Measurements from ENCODE around the gene ATP5MC3.

Gene ATP5MC3

DNA sequence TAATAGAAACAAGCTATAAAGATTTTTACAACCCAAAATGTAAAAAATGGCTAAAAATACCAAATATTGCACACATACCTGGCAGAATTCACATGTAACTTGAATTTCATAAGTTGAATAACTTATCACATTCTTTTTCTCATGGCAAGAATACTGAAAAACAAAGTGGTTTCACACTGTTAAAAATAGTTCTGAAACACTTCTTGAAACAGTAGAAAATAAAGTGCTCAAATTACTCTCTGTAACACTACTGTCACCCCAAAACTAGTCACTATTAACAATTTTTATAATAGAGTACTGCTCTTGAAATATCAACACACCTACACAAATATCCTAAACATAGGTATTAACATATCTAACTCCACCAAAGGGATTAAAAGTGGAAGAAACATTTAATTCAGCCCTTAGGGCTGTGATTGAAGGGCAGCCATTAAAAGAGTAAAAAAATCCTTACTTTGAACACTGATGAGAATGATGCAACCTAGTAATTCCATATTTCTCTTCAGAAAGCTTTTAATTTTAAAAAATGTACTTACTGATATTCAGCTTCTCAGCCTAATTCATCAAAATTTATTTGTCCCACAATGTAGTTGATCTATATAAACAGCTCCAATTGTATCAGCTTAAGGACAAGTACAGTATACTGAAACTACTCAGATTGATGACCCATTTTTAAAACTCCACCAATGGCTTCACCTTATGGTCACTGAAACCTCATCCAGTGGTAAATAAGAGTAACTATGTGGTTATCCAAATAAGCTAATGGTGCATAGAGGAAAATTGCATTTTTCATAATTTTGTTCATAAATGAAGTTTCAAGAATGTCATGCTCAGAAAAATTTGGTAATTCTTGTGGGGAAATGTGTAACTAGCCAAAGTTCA, 44.9 kb downstream of the ATP5MC3 start:
- no peak overlapping the region for H4K8ac ChIP-seq (ENCODE audit: low read depth, low read length)
- no peak overlapping the region for H3K4me2 ChIP-seq (ENCODE audit: low read length)
- no peaks in the 10 kb centered on the region for H3K9me3 ChIP-seq (ENCODE audit: insufficient read depth, low read depth, low read length)
- no peak overlapping the region for H3K9ac ChIP-seq (ENCODE audit: low read length)
- H4K12ac ChIP-seq (ENCODE audit: low read depth, low read length): no peak overlapping the region
- H3K79me2 ChIP-seq (ENCODE audit: control insufficient read depth, insufficient read depth, low read length, poor library complexity): no peaks in the 10 kb centered on the region
- no peak overlapping the region for H3K4ac ChIP-seq (ENCODE audit: low read depth, low read length)
- H3K27me3 ChIP-seq (ENCODE audit: insufficient read depth, low read length): no peaks in the 10 kb centered on the region
- no peak overlapping the region for H3K23ac ChIP-seq (ENCODE audit: low read length)
- no peak overlapping the region for H2AK5ac ChIP-seq (ENCODE audit: low read length)
- H2BK120ac ChIP-seq (ENCODE audit: insufficient read depth, low read length, poor library complexity): no peak overlapping the region
- H2AFZ ChIP-seq (ENCODE audit: insufficient read depth, low read length, poor library complexity): no peak overlapping the region
- no peak for DNase-seq
- peaks cover 3% of the 10 kb centered on the region in 2 experiments for H3K36me3 ChIP-seq (ENCODE audit: control insufficient read depth in 1 of 2, insufficient read depth in 2 of 2, low read length in 2 of 2)
- no peak overlapping the region for H3K27ac ChIP-seq (ENCODE audit: low read depth, low read length)
- H4K91ac ChIP-seq (ENCODE audit: low read depth, low read length): no peak overlapping the region
- H2BK5ac ChIP-seq (ENCODE audit: low read depth, low read length, poor library complexity): no peak overlapping the region
- no peaks in the 10 kb centered on the region for H3K4me1 ChIP-seq (ENCODE audit: control insufficient read depth in 1 of 2, insufficient read depth in 2 of 2, low read length in 2 of 2)
- H3K18ac ChIP-seq (ENCODE audit: low read length): no peak overlapping the region
- H3K14ac ChIP-seq (ENCODE audit: low read length): no peak overlapping the region
- H3K79me1 ChIP-seq (ENCODE audit: low read length): no peaks in the 10 kb centered on the region
- no peak overlapping the region for H3K4me3 ChIP-seq (ENCODE audit: low read depth, low read length)
- H2BK12ac ChIP-seq (ENCODE audit: low read length): no peak overlapping the region

GRCh38 chr2:175135862-175136261, 45.6 kb downstream of the ATP5MC3 start:
- no peaks in the 10 kb centered on the region for H3K9me3 ChIP-seq (ENCODE audit: insufficient read depth, low read depth, low read length)
- H3K23ac ChIP-seq (ENCODE audit: low read length): no peak overlapping the region
- H3K4ac ChIP-seq (ENCODE audit: low read depth, low read length): no peak overlapping the region
- peaks cover 3% of the 10 kb centered on the region in 2 experiments for H3K36me3 ChIP-seq (ENCODE audit: control insufficient read depth in 1 of 2, insufficient read depth in 2 of 2, low read length in 2 of 2)
- no peak overlapping the region for H2AFZ ChIP-seq (ENCODE audit: insufficient read depth, low read length, poor library complexity)
- H3K4me2 ChIP-seq (ENCODE audit: low read length): no peak overlapping the region
- H2BK5ac ChIP-seq (ENCODE audit: low read depth, low read length, poor library complexity): no peak overlapping the region
- no peak overlapping the region for H3K4me3 ChIP-seq (ENCODE audit: low read depth, low read length)
- H4K8ac ChIP-seq (ENCODE audit: low read depth, low read length): no peak overlapping the region
- H3K79me1 ChIP-seq (ENCODE audit: low read length): no peaks in the 10 kb centered on the region
- H3K9ac ChIP-seq (ENCODE audit: low read length): no peak overlapping the region
- DNase-seq: no peak
- H4K12ac ChIP-seq (ENCODE audit: low read depth, low read length): no peak overlapping the region
- no peak overlapping the region for H3K27ac ChIP-seq (ENCODE audit: low read depth, low read length)
- H2BK120ac ChIP-seq (ENCODE audit: insufficient read depth, low read length, poor library complexity): no peak overlapping the region
- H3K14ac ChIP-seq (ENCODE audit: low read length): no peak overlapping the region
- no peak overlapping the region for H4K91ac ChIP-seq (ENCODE audit: low read depth, low read length)
- H2AK5ac ChIP-seq (ENCODE audit: low read length): no peak overlapping the region
- H3K18ac ChIP-seq (ENCODE audit: low read length): no peak overlapping the region
- H3K79me2 ChIP-seq (ENCODE audit: control insufficient read depth, insufficient read depth, low read length, poor library complexity): no peaks in the 10 kb centered on the region
- WGBS (ENCODE audit: extremely low coverage, insufficient coverage, insufficient read length): no CpG with 5 or more reads among the region's 2 CpGs
- H3K27me3 ChIP-seq (ENCODE audit: insufficient read depth, low read length): no peaks in the 10 kb centered on the region
- H3K4me1 ChIP-seq (ENCODE audit: control insufficient read depth in 1 of 2, insufficient read depth in 2 of 2, low read length in 2 of 2): no peaks in the 10 kb centered on the region
- no peak overlapping the region for H2BK12ac ChIP-seq (ENCODE audit: low read length)

DNA sequence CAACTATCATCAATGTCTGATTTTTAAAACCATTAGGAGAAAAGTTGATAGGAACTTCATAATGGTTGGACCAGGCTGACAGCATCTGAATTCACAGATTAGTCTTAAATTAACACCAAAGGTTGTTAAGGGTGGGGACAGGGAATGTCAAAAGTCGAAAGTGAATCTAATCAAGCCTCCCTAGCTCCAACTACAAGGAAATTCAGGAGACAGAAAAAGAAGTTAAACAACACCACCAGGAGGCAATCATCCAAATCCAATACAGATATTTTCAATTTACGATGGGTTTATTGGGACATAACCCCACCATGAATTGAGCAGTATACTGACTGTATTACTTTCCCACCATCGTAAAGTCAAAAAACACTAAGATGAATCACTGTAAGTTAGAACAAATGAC, 46.3 kb downstream of the ATP5MC3 start:
- Histone ChIP-seq H3K23ac (ENCODE audit: low read length) (no peak overlapping the region), H2BK120ac (ENCODE audit: insufficient read depth, low read length, poor library complexity) (no peak overlapping the region), H3K14ac (ENCODE audit: low read length) (no peak overlapping the region), H2BK5ac (ENCODE audit: low read depth, low read length, poor library complexity) (no peak overlapping the region), H3K36me3 (ENCODE audit: control insufficient read depth in 1 of 2, insufficient read depth in 2 of 2, low read length in 2 of 2) (peaks cover 3% of the 10 kb centered on the region in 2 experiments), H3K4me3 (ENCODE audit: low read depth, low read length) (no peak overlapping the region), H2AK5ac (ENCODE audit: low read length) (no peak overlapping the region), H4K8ac (ENCODE audit: low read depth, low read length) (no peak overlapping the region), H2AFZ (ENCODE audit: insufficient read depth, low read length, poor library complexity) (no peak overlapping the region), H4K91ac (ENCODE audit: low read depth, low read length) (no peak overlapping the region), H2BK12ac (ENCODE audit: low read length) (no peak overlapping the region), H3K4ac (ENCODE audit: low read depth, low read length) (no peak overlapping the region), H3K79me2 (ENCODE audit: control insufficient read depth, insufficient read depth, low read length, poor library complexity) (no peaks in the 10 kb centered on the region), H3K9ac (ENCODE audit: low read length) (no peak overlapping the region), H3K4me1 (ENCODE audit: control insufficient read depth in 1 of 2, insufficient read depth in 2 of 2, low read length in 2 of 2) (no peaks in the 10 kb centered on the region), H3K4me2 (ENCODE audit: low read length) (no peak overlapping the region), H3K9me3 (ENCODE audit: insufficient read depth, low read depth, low read length) (no peaks in the 10 kb centered on the region), H3K79me1 (ENCODE audit: low read length) (no peaks in the 10 kb centered on the region), H3K27ac (ENCODE audit: low read depth, low read length) (no peak overlapping the region), H3K27me3 (ENCODE audit: insufficient read depth, low read length) (no peaks in the 10 kb centered on the region), H3K18ac (ENCODE audit: low read length) (no peak overlapping the region), H4K12ac (ENCODE audit: low read depth, low read length) (no peak overlapping the region)
- WGBS (ENCODE audit: extremely low coverage, insufficient coverage, insufficient read length): no CpG with 5 or more reads among the region's 3 CpGs
- DNase-seq: no peak

GRCh38 chr2:175131252-175131651, 50.3 kb downstream of the ATP5MC3 start:
- no peak overlapping the region for H3K18ac ChIP-seq (ENCODE audit: low read length)
- no peak for DNase-seq
- no peak overlapping the region for H3K14ac ChIP-seq (ENCODE audit: low read length)
- H3K9ac ChIP-seq (ENCODE audit: low read length): no peak overlapping the region
- H3K4me3 ChIP-seq (ENCODE audit: low read depth, low read length): no peak overlapping the region
- no peak overlapping the region for H4K8ac ChIP-seq (ENCODE audit: low read depth, low read length)
- H3K27me3 ChIP-seq (ENCODE audit: insufficient read depth, low read length): no peaks in the 10 kb centered on the region
- H3K36me3 ChIP-seq (ENCODE audit: control insufficient read depth in 1 of 2, insufficient read depth in 2 of 2, low read length in 2 of 2): peaks cover 3 to 6% of the 10 kb centered on the region in 2 experiments
- H3K4ac ChIP-seq (ENCODE audit: low read depth, low read length): no peak overlapping the region
- no peak overlapping the region for H2AK5ac ChIP-seq (ENCODE audit: low read length)
- H3K79me2 ChIP-seq (ENCODE audit: control insufficient read depth, insufficient read depth, low read length, poor library complexity): no peaks in the 10 kb centered on the region
- H3K27ac ChIP-seq (ENCODE audit: low read depth, low read length): no peak overlapping the region
- H4K91ac ChIP-seq (ENCODE audit: low read depth, low read length): no peak overlapping the region
- no peak overlapping the region for H3K4me2 ChIP-seq (ENCODE audit: low read length)
- no CpG with 5 or more reads among the region's 2 CpGs for WGBS (ENCODE audit: extremely low coverage, insufficient coverage, insufficient read length)
- no peaks in the 10 kb centered on the region for H3K4me1 ChIP-seq (ENCODE audit: control insufficient read depth in 1 of 2, insufficient read depth in 2 of 2, low read length in 2 of 2)
- no peak overlapping the region for H2BK5ac ChIP-seq (ENCODE audit: low read depth, low read length, poor library complexity)
- H4K12ac ChIP-seq (ENCODE audit: low read depth, low read length): no peak overlapping the region
- H2BK12ac ChIP-seq (ENCODE audit: low read length): no peak overlapping the region
- H2BK120ac ChIP-seq (ENCODE audit: insufficient read depth, low read length, poor library complexity): no peak overlapping the region
- no peaks in the 10 kb centered on the region for H3K9me3 ChIP-seq (ENCODE audit: insufficient read depth, low read depth, low read length)
- no peak overlapping the region for H3K23ac ChIP-seq (ENCODE audit: low read length)
- H2AFZ ChIP-seq (ENCODE audit: insufficient read depth, low read length, poor library complexity): no peak overlapping the region
- H3K79me1 ChIP-seq (ENCODE audit: low read length): no peaks in the 10 kb centered on the region
